ENCODE data around the gene ADAMTS3.

GRCh38 chr4:72239487-72240116, 329.4 kb downstream of the ADAMTS3 start:
- TF ChIP-seq CTCF (IDR thresholded peaks at IDR 0.05) (no peak), EZH2 (IDR thresholded peaks at IDR 0.05; ENCODE audit: borderline replicate concordance, insufficient read depth, low read depth, low read length, poor library complexity, severe bottlenecking) (no peak)
